PC-9 (cell line): ENCODE measurements around the gene WDFY3. TPM values are rescaled to one million over a fixed set of nuclear protein-coding genes. Genes with fewer than 3 reads are reported as not detected.
"Not testable (repeated sequence)": the region's sequence is repeated elsewhere in the genome, so short reads cannot be mapped to it uniquely, and the experiment has no call there.

Experiments
- BruUV-seq: library from RNA; stranded (reverse); fragments of 400-500 nt; replicated peaks from 2 replicates; lab custom pipeline; 2021; lab: Mats Ljungman, UMichigan
- CTCF ChIA-PET: fragments of 300-600 bp; sonication (Branson Sonifier 250); formaldehyde crosslinking; loops from one replicate; lab custom pipeline; 2022; ENCODE audit warnings: antibody characterized with exemption; lab: Charles Lee
- POLR2A ChIA-PET: fragments of 300-600 bp; sonication (Branson Sonifier 250); formaldehyde crosslinking; loops from one replicate; lab custom pipeline; 2022; ENCODE audit warnings: antibody characterized with exemption; ENCODE audit not compliant: unreplicated experiment; lab: Charles Lee
- DNase-seq, 2 experiments: peaks; one replicate each; pipeline versions ENCODE4 v3.0.0 to v3.0.0-alpha.2; 2015 to 2022; ENCODE audit warnings: mixed read lengths in 1 of 2
- H2AFZ ChIP-seq: fragments of 200-600 bp; sonication (generic); 2 replicates; pipeline ENCODE4 v1.8.1; 2017; ENCODE audit warnings: antibody characterized with exemption
- H3F3A ChIP-seq: fragments of 200-600 bp; sonication (generic); 2 replicates; pipeline ENCODE4 v1.8.1; 2017; ENCODE audit warnings: antibody characterized with exemption, mild to moderate bottlenecking, low read depth; ENCODE audit not compliant: insufficient read depth
- H3K27ac ChIP-seq: fragments of 200-600 bp; sonication (generic); 2 replicates; pipeline ENCODE4 v1.6.1; 2016; ENCODE audit warnings: mixed run types
- H3K27me3 ChIP-seq: fragments of 200-600 bp; sonication (generic); 2 replicates; pipeline ENCODE4 v1.6.1; 2016; ENCODE audit warnings: low read depth, mixed run types; ENCODE audit not compliant: insufficient read depth
- H3K36me3 ChIP-seq: fragments of 200-600 bp; sonication (generic); 2 replicates; pipeline ENCODE4 v1.6.1; 2016; ENCODE audit warnings: low read depth, mixed run types
- H3K4me1 ChIP-seq: fragments of 200-600 bp; sonication (generic); replicated peaks from 2 replicates; pipeline ENCODE4 v1.6.1; 2016; ENCODE audit warnings: mixed run types; ENCODE audit not compliant: insufficient read depth
- H3K4me2 ChIP-seq: fragments of 200-600 bp; sonication (generic); 2 replicates; pipeline ENCODE4 v1.6.1; 2017; ENCODE audit warnings: mixed run types
- H3K4me3 ChIP-seq: fragments of 200-600 bp; sonication (generic); 2 replicates; pipeline ENCODE4 v1.6.1; 2016; ENCODE audit warnings: mixed run types
- H3K79me2 ChIP-seq: fragments of 200-600 bp; sonication (generic); 2 replicates; pipeline ENCODE4 v1.6.1; 2017; ENCODE audit warnings: low read depth, mixed run types
- H3K9me2 ChIP-seq: fragments of 200-600 bp; sonication (generic); 2 replicates; pipeline ENCODE4 v1.8.1; 2017; ENCODE audit warnings: mild to moderate bottlenecking; ENCODE audit not compliant: insufficient read depth
- H3K9me3 ChIP-seq: fragments of 200-600 bp; sonication (generic); 2 replicates; pipeline ENCODE4 v1.8.1; 2016; ENCODE audit warnings: low read depth; ENCODE audit not compliant: insufficient read depth
- H4K20me1 ChIP-seq: fragments of 200-600 bp; sonication (generic); 2 replicates; pipeline ENCODE4 v1.8.1; 2017; ENCODE audit not compliant: insufficient read depth
- CTCF ChIP-seq: fragments of 200-600 bp; sonication (generic); conservative IDR thresholded peaks from 2 replicates; pipeline ENCODE4 v1.6.1; 2017; ENCODE audit warnings: mixed run types, antibody characterized with exemption, mild to moderate bottlenecking, moderate library complexity
- EZH2 ChIP-seq: fragments of 200-600 bp; sonication (generic); IDR thresholded peaks from 2 replicates; pipeline ENCODE4 v1.8.0; 2017; ENCODE audit warnings: antibody characterized with exemption, low read depth
- intact Hi-C: fragments of 100-400 bp; cut with micrococcal nuclease; formaldehyde crosslinking; loops from one replicate; pipeline ENCODE4 v1.10.0; 2022; ENCODE audit not compliant: unreplicated experiment
- total RNA-seq: library from RNA; stranded (reverse); gene quantifications from 2 replicates; pipeline ENCODE4 v1.2.3, GENCODE V29; 2021

WDFY3 gene
- total RNA-seq, 1 experiment from 2014 or later = 35.4 TPM

DNA sequence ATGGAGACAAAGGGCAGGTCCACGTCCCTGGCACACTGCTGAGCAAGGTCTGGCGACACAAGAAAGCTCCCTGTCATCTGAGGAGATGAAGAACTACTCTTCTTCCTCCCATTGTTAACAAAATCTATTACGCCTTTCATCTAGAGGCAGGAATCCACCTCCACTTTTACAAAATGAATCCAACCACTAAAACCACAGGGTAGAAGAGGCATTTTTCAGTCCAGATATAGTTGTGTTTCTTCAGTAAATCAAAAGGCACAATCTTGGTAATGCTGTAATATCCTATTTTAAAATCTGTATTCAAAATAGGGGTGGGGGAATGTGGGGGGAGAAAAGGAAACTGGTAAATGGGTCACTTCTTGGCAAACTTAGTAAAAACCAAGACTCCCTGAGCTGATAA lies 282.1 kb downstream of the WDFY3 start:
- Histone ChIP-seq H3K27me3 (no peaks in the 10 kb centered on the region), H3K36me3 (peaks cover 6% of the 10 kb centered on the region; the same call in 1 of the 2 replicates), H3F3A (0 out of 2 replicates have a peak, but pooled peaks cover 3% of the 10 kb centered on the region), H3K9me3 (no peaks in the 10 kb centered on the region), H3K79me2 (no peaks in the 10 kb centered on the region), H2AFZ (no peak overlapping the region), H3K4me1 (peaks cover 11% of the 10 kb centered on the region), H3K9me2 (no peaks in the 10 kb centered on the region), H3K27ac (no peak overlapping the region), H3K4me2 (no peak overlapping the region), H3K4me3 (no peak overlapping the region), H4K20me1 (no peaks in the 10 kb centered on the region)
- ChIA-PET POLR2A (no interaction called here), CTCF (no interaction called here)
- intact Hi-C loops = no loop called here
- no TSS peak for BruUV-seq
- DNase-seq = no peak
- TF ChIP-seq EZH2 = no peak
- TF ChIP-seq CTCF = no peak

GRCh38 chr4:84683064-84683850 lies 283.2 kb downstream of the WDFY3 start:
- Histone ChIP-seq H3F3A (no peaks in the 10 kb centered on the region), H3K27me3 (no peaks in the 10 kb centered on the region), H3K4me1 (peaks cover 11% of the 10 kb centered on the region), H3K27ac (no peak overlapping the region), H3K36me3 (no peaks in the 10 kb centered on the region; the same call in 1 of the 2 replicates), H3K4me3 (no peak overlapping the region), H3K79me2 (no peaks in the 10 kb centered on the region), H4K20me1 (no peaks in the 10 kb centered on the region), H3K9me2 (no peaks in the 10 kb centered on the region), H3K9me3 (no peaks in the 10 kb centered on the region), H3K4me2 (no peak overlapping the region), H2AFZ (no peak overlapping the region)
- no TSS peak for BruUV-seq
- ChIA-PET POLR2A (no interaction called here), CTCF (no interaction called here)
- DNase-seq = no peak
- TF ChIP-seq EZH2 = no peak
- no peak for TF ChIP-seq CTCF
- intact Hi-C loops = no loop called here

DNA sequence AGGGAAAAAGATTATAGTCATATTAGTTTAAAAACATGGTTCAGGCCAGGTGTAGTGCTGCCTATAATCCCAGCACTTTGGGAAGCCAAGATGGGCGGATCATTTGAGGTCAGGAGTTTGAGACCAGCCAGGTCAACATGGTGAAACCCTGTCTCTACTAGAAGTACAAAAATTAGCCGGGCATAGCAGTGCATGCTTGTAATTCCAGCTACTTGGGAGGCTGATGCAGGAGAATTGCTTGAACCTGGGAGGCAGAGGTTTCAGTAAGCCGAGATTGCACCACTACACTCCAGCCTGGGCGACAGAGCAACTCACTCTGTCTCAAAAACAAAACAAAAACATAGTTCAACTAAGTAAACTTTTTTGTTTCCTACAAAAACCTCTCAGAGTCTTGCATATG lies 283.8 kb downstream of the WDFY3 start:
- POLR2A ChIA-PET, H3K27me3 ChIP-seq, H3K36me3 ChIP-seq, H2AFZ ChIP-seq, CTCF ChIA-PET, BruUV-seq, H3K79me2 ChIP-seq, H3K27ac ChIP-seq, H3K9me2 ChIP-seq, DNase-seq, H3K4me2 ChIP-seq, intact Hi-C loops, H4K20me1 ChIP-seq, H3F3A ChIP-seq, H3K4me3 ChIP-seq, H3K9me3 ChIP-seq: not testable (repeated sequence)
- peaks cover 11% of the 10 kb centered on the region for H3K4me1 ChIP-seq
